GM12801 (cell line): Measurements from ENCODE around the gene ANKZF1.

ENCODE experiments used
- CTCF ChIP-seq: IDR thresholded peaks from one replicate; pipeline ENCODE4 v1.5.1; 2011; ENCODE audit warnings: control low read depth; ENCODE audit not compliant: insufficient read length; ENCODE audit errors: extremely low read depth

The ANKZF1 gene

DNA sequence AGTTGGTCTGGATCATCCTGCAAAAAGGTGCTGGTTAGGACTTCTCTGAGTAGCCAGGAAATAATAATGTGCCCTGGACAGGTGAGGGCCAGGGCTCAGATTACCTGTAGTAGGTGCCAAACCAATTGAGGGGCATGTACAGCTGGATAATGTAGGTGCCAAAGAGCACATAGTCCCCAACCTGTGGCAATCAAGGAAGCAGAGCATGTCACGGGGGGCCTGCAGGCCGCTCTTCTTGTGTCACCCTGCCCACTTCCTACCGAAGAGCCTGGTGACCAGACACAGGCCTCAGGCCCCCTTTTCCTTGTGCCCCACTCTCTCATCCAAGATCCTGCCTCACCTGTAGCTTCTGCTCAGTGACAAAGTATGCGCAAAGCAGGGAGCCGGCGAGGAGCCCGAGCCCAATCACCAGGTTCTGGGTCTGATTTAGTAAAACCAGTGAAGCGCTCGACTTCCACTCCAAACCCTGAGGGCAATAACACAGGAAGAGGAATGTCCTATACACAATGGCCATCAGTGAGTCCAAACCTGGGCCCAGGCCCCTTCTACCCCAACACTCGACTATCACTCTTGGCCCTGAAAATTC lies 16.0 kb upstream of the ANKZF1 start:
- no peak for TF ChIP-seq CTCF

GRCh38 chr2:219214141-219214540 lies 15.5 kb upstream of the ANKZF1 start:
- no peak for TF ChIP-seq CTCF

GRCh38 chr2:219214786-219215185 lies 14.8 kb upstream of the ANKZF1 start:
- TF ChIP-seq CTCF = no peak

- no peak for TF ChIP-seq CTCF
Measured at GRCh38 chr2:219215871-219216534, 13.6 kb upstream of the ANKZF1 start.

- no peak for TF ChIP-seq CTCF
Measured at GRCh38 chr2:219216535-219216915, 13.1 kb upstream of the ANKZF1 start.

- TF ChIP-seq CTCF = no peak
Measured at GRCh38 chr2:219218217-219218731, 11.3 kb upstream of the ANKZF1 start.

GRCh38 chr2:219218732-219219701 lies 10.6 kb upstream of the ANKZF1 start, which contains the start of gene ABCB6:
TSS of gene ABCB6 (minus strand) at chr2:219218958. CDS start at chr2:219218673, 285 bp downstream.
- TF ChIP-seq CTCF = no peak
